ENCODE results near the gene ERCC6L2.

The ERCC6L2 gene

DNA sequence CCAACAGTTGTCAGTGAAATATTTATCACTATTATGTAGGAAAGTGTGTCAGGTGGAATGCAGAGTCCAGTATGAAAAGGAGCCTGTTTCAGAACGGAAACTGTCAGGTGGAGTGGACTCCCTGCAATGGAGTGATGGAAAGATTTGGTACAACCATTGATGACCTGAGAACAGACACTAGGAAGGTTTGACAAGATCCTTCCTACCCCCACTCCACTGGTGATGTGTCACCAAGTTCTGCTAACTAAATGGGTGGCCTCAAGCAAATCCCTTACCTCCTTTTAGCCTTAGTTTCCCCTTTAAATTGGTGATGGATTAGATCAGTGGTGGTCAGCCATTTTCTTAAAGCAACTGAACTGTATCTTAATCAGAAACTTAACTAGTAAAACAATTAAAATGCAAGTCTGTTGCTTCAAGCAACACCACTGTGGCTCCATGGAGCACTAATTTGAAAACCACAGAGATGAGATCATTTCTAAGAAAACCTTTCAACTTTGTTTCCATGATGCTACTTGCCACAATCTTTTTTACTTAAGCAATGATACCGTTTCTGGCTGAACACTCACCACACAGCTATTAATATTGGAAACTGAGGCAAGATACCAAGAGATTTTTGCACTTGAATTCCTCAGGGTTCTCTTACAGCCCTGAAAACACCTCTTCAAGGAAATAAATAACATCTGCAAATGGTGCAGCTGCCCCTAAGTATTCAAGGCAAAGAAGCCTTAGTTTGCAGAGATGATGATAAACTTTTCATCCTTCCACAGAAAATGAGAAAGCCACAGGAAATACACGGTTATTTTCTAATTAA is 140.6 kb downstream of the ERCC6L2 start:
- H3K27me3 ChIP-seq (ENCODE audit: control insufficient read depth in 2 of 2, insufficient read depth in 2 of 2, low read length in 2 of 2) = peaks cover 12 to 13% of the 10 kb centered on the region in 2 donors
- H3K9ac ChIP-seq (ENCODE audit: low read depth in 1 of 2, low read length in 2 of 2) = no peak overlapping the region
- H3K9me3 ChIP-seq (ENCODE audit: control insufficient read depth in 2 of 2, low read length in 2 of 2) = no peaks in the 10 kb centered on the region
- H3K27ac ChIP-seq (ENCODE audit: low read depth in 2 of 2, low read length in 2 of 2) = peak overlapping the region; percentile 26 to 28
- peaks cover 5 to 6% of the 10 kb centered on the region in 2 donors for H3K36me3 ChIP-seq (ENCODE audit: control insufficient read depth in 2 of 2, insufficient read depth in 2 of 2, low read length in 2 of 2)
- no peak overlapping the region for H3K4me3 ChIP-seq (ENCODE audit: low read length in 2 of 2)
- peaks cover 3 to 6% of the 10 kb centered on the region in 2 donors for H3K4me1 ChIP-seq (ENCODE audit: control insufficient read depth in 2 of 2, insufficient read depth in 2 of 2, low read length in 2 of 2)

Measured in mucosa of rectum (tissue), 2 donors.